A673 (cell line): Measurements from ENCODE around the gene ACP7. TPM values are rescaled to one million over a fixed set of nuclear protein-coding genes. Genes with fewer than 3 reads are reported as not detected.

Experiments
- BruUV-seq: library from RNA; stranded (reverse); fragments of 400-500 nt; replicated peaks from 2 replicates; lab custom pipeline; 2021; lab: Mats Ljungman, UMichigan
- CTCF ChIA-PET: fragments of 300-600 bp; sonication (Branson Sonifier 250); formaldehyde crosslinking; loops from one replicate; lab custom pipeline; 2022; ENCODE audit warnings: antibody characterized with exemption; lab: Charles Lee
- POLR2A ChIA-PET: fragments of 300-600 bp; sonication (Branson Sonifier 250); formaldehyde crosslinking; loops from one replicate; lab custom pipeline; 2022; ENCODE audit warnings: antibody characterized with exemption; ENCODE audit not compliant: low non-redundant PET; lab: Charles Lee
- DNase-seq: peaks from one replicate; pipeline ENCODE4 v3.0.0-alpha.2; 2015; ENCODE audit warnings: low spot score
- H3K27ac ChIP-seq: fragments of 200-600 bp; sonication (generic); 2 replicates; pipeline ENCODE4 v1.5.1; 2016; ENCODE audit warnings: mixed run types, low read depth, mild to moderate bottlenecking, mixed read lengths, antibody characterized with exemption, low read length; ENCODE audit not compliant: poor library complexity, severe bottlenecking
- H3K27me3 ChIP-seq: fragments of 200-600 bp; sonication (generic); replicated peaks from 2 replicates; pipeline ENCODE4 v1.6.1; 2017; ENCODE audit warnings: mixed run types, low read depth, mild to moderate bottlenecking, mixed read lengths, antibody characterized with exemption, low read length; ENCODE audit not compliant: insufficient read depth, poor library complexity
- H3K36me3 ChIP-seq: fragments of 200-600 bp; sonication (generic); 2 replicates; pipeline ENCODE4 v1.6.1; 2016; ENCODE audit warnings: mixed run types, mild to moderate bottlenecking, mixed read lengths, antibody characterized with exemption, low read length; ENCODE audit not compliant: insufficient read depth, poor library complexity, severe bottlenecking
- H3K4me1 ChIP-seq: fragments of 200-600 bp; sonication (generic); 2 replicates; pipeline ENCODE4 v1.6.1; 2017; ENCODE audit warnings: mixed run types, mild to moderate bottlenecking, mixed read lengths, antibody characterized with exemption, low read length; ENCODE audit not compliant: insufficient read depth, poor library complexity, severe bottlenecking
- H3K4me3 ChIP-seq: fragments of 200-600 bp; sonication (generic); 2 replicates; pipeline ENCODE4 v1.5.1; 2016; ENCODE audit warnings: low read depth, mixed run types, mild to moderate bottlenecking, mixed read lengths, low read length; ENCODE audit not compliant: poor library complexity, severe bottlenecking
- H3K9me3 ChIP-seq: fragments of 200-600 bp; sonication (generic); 2 replicates; pipeline ENCODE4 v1.6.1; 2016; ENCODE audit warnings: mixed run types, low read depth, mild to moderate bottlenecking, mixed read lengths, antibody characterized with exemption, low read length; ENCODE audit not compliant: poor library complexity, severe bottlenecking
- CTCF ChIP-seq: fragments of 300-800, 200-600 bp; sonication (generic); conservative IDR thresholded peaks from 2 replicates; pipeline ENCODE4 v1.5.1; 2017; ENCODE audit warnings: low read depth, mild to moderate bottlenecking, antibody characterized with exemption, low read length, moderate library complexity, mixed read lengths
- EZH2 ChIP-seq: fragments of 200-600 bp; sonication (generic); IDR thresholded peaks from 2 replicates; pipeline ENCODE4 v1.6.1; 2017; ENCODE audit warnings: borderline replicate concordance, low read depth, mild to moderate bottlenecking, mixed read lengths, antibody characterized with exemption, low read length; ENCODE audit not compliant: poor library complexity, severe bottlenecking
- intact Hi-C: fragments of 100-400 bp; cut with micrococcal nuclease; formaldehyde crosslinking; loops from one replicate; pipeline ENCODE4 v1.10.0; 2022; ENCODE audit not compliant: unreplicated experiment
- total RNA-seq: library from RNA; stranded (reverse); gene quantifications from 2 replicates; pipeline ENCODE4 v1.2.3, GENCODE V29; 2021

ACP7 gene
- total RNA-seq, 1 experiment from 2014 or later = not detected

- TF ChIP-seq EZH2 (no peak), CTCF (no peak)
- H3K4me3 ChIP-seq = no peak overlapping the region
- no peaks in the 10 kb centered on the region for H3K9me3 ChIP-seq
- no peaks in the 10 kb centered on the region for H3K36me3 ChIP-seq
- no TSS peak for BruUV-seq
- POLR2A ChIA-PET = no interaction called here
- CTCF ChIA-PET = interaction anchor here (0.5 kb wide), 1 partner anchor 720 kb away, joined by 3 read pairs; no protein-coding TSS in a partner anchor
- no peaks in the 10 kb centered on the region for H3K4me1 ChIP-seq
- H3K27ac ChIP-seq = no peak overlapping the region
- no peak for DNase-seq
- H3K27me3 ChIP-seq = no peaks in the 10 kb centered on the region
- intact Hi-C loops = no loop called here
Observed at GRCh38 chr19:39154629-39155100, 70.5 kb downstream of the ACP7 start.

GRCh38 chr19:39155114-39155700 is 71.0 kb downstream of the ACP7 start:
- ChIA-PET CTCF (no interaction called here), POLR2A (no interaction called here)
- Histone ChIP-seq H3K4me3 (no peak overlapping the region), H3K4me1 (no peaks in the 10 kb centered on the region), H3K36me3 (no peaks in the 10 kb centered on the region), H3K27ac (no peak overlapping the region), H3K27me3 (no peaks in the 10 kb centered on the region), H3K9me3 (no peaks in the 10 kb centered on the region)
- intact Hi-C loops = no loop called here
- BruUV-seq = no TSS peak
- no peak for DNase-seq
- TF ChIP-seq EZH2 (no peak), CTCF (no peak)

- intact Hi-C loops = no loop called here
- Histone ChIP-seq H3K4me1 (no peaks in the 10 kb centered on the region), H3K9me3 (no peaks in the 10 kb centered on the region), H3K27ac (no peak overlapping the region), H3K36me3 (no peaks in the 10 kb centered on the region), H3K27me3 (no peaks in the 10 kb centered on the region), H3K4me3 (no peak overlapping the region)
- ChIA-PET POLR2A (interaction anchor here (0.6 kb wide), 1 partner anchor 375 kb away, joined by 3 read pairs; no protein-coding TSS in a partner anchor), CTCF (no interaction called here)
- BruUV-seq = no TSS peak
- TF ChIP-seq CTCF (no peak), EZH2 (no peak)
- no peak for DNase-seq
Observed at GRCh38 chr19:39155741-39156140, 71.6 kb downstream of the ACP7 start.
